Fibroblast of lung (primary cell): ENCODE measurements around the gene ZNF789.

Experiments
- EZH2 ChIP-seq: IDR thresholded peaks from 2 replicates; pipeline ENCODE4 v1.5.1; 2012; ENCODE audit warnings: low read length, control low read depth, mild to moderate bottlenecking; ENCODE audit errors: missing control alignments
- TF ChIP-seq, protein P1 (sequence below), 2 donors: IDR thresholded peaks in 1 of 2; conservative IDR thresholded peaks in 1 of 2; 1 replicate in 1 of 2; 2 replicates in 1 of 2; pipeline ENCODE4 v1.5.1; 2011 to 2012; ENCODE audit warnings: low read length in 2 of 2, control low read depth in 1 of 2, inconsistent platforms in 1 of 2, low read depth in 1 of 2, mild to moderate bottlenecking in 1 of 2

DNA sequence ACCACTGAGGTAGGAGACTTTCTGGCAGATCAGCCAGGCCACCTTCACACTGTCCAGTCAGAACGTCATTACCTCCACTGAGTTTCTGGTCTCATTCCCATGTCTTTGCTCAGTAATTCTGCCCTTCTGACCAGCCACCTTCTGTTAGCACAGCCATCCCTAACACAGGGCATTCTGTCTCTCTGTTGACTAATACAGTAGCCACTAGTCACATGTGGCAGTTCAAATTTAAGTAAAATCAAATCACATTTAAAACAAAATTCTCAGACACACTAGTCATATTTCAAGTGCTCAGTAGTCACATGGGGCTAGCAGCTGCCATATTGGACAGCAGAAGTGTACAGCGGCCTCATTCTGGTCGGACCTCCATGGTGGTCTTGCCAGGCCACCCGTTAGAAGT lies 26.6 kb upstream of the ZNF789 start:
- TF ChIP-seq, protein P1, sequence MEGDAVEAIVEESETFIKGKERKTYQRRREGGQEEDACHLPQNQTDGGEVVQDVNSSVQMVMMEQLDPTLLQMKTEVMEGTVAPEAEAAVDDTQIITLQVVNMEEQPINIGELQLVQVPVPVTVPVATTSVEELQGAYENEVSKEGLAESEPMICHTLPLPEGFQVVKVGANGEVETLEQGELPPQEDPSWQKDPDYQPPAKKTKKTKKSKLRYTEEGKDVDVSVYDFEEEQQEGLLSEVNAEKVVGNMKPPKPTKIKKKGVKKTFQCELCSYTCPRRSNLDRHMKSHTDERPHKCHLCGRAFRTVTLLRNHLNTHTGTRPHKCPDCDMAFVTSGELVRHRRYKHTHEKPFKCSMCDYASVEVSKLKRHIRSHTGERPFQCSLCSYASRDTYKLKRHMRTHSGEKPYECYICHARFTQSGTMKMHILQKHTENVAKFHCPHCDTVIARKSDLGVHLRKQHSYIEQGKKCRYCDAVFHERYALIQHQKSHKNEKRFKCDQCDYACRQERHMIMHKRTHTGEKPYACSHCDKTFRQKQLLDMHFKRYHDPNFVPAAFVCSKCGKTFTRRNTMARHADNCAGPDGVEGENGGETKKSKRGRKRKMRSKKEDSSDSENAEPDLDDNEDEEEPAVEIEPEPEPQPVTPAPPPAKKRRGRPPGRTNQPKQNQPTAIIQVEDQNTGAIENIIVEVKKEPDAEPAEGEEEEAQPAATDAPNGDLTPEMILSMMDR (conservative IDR thresholded peaks at IDR 0.05 in 1 of 2, IDR thresholded peaks at IDR 0.05 in 1 of 2; ENCODE audit: low read depth in 1 of 2, low read length in 2 of 2): no peak
- no peak for TF ChIP-seq EZH2
